HEK293T (cell line): Measurements from ENCODE around the gene EBF3.

Experiments
- ELF4 ChIP-seq: fragments of 450-650 bp; IDR thresholded peaks from 2 replicates; pipeline ENCODE4 v1.6.1; 2017; ENCODE audit warnings: antibody characterized with exemption
- FOXK2 ChIP-seq: fragments of 450-650 bp; IDR thresholded peaks from 2 replicates; pipeline ENCODE4 v1.6.1; 2016; ENCODE audit warnings: mild to moderate bottlenecking
- FOXM1 ChIP-seq: fragments of 450-650 bp; IDR thresholded peaks from 2 replicates; pipeline ENCODE4 v1.6.1; 2017; ENCODE audit warnings: mild to moderate bottlenecking, borderline replicate concordance
- L3MBTL2 ChIP-seq: fragments of 450-650 bp; conservative IDR thresholded peaks from 2 replicates; pipeline ENCODE4 v1.6.1; 2016; ENCODE audit warnings: mild to moderate bottlenecking
- LEF1 ChIP-seq: fragments of 450-650 bp; IDR thresholded peaks from 2 replicates; pipeline ENCODE4 v1.6.1; 2017; ENCODE audit warnings: mild to moderate bottlenecking, borderline replicate concordance
- SP1 ChIP-seq: fragments of 450-650 bp; IDR thresholded peaks from 2 replicates; pipeline ENCODE4 v1.6.1; 2017
- SUZ12 ChIP-seq: fragments of 450-650 bp; IDR thresholded peaks from 2 replicates; pipeline ENCODE4 v1.6.1; 2016; ENCODE audit warnings: mild to moderate bottlenecking
- TARDBP ChIP-seq: fragments of 450-650 bp; IDR thresholded peaks from 2 replicates; pipeline ENCODE4 v1.6.1; 2016
- ZNF384 ChIP-seq: fragments of 450-650 bp; IDR thresholded peaks from 2 replicates; pipeline ENCODE4 v1.6.1; 2016

- no peak for TF ChIP-seq ELF4
- no peak for TF ChIP-seq SUZ12
- no peak for TF ChIP-seq L3MBTL2
- no peak for TF ChIP-seq TARDBP
- no peak for TF ChIP-seq ZNF384
- no peak for TF ChIP-seq SP1
- TF ChIP-seq FOXM1: no peak
- no peak for TF ChIP-seq LEF1
- no peak for TF ChIP-seq FOXK2
Observed at GRCh38 chr10:129815898-129816655, 148.0 kb downstream of the EBF3 start.
